Nephron progenitor cell (in vitro differentiated cells): ENCODE measurements around the gene BCAR1.

ENCODE experiments used
- DNase-seq: peaks from one replicate; pipeline ENCODE4 v3.0.0; 2021
- H3K27ac Mint-ChIP-seq: 2 replicates; pipeline ENCODE4 v1.8.0; 2021; ENCODE audit warnings: mild to moderate bottlenecking, moderate library complexity, mixed read lengths
- H3K27me3 Mint-ChIP-seq: 2 replicates; pipeline ENCODE4 v1.8.0; 2021; ENCODE audit warnings: mild to moderate bottlenecking, low read depth, mixed read lengths; ENCODE audit not compliant: poor library complexity
- H3K36me3 Mint-ChIP-seq: 2 replicates; pipeline ENCODE4 v1.8.0; 2021; ENCODE audit warnings: low read depth, mixed read lengths
- H3K4me1 Mint-ChIP-seq: 2 replicates; pipeline ENCODE4 v1.8.0; 2021; ENCODE audit warnings: mixed read lengths
- H3K4me3 Mint-ChIP-seq: 2 replicates; pipeline ENCODE4 v1.8.0; 2021; ENCODE audit warnings: mild to moderate bottlenecking, moderate library complexity, mixed read lengths
- H3K9me3 Mint-ChIP-seq: 2 replicates; pipeline ENCODE4 v1.8.0; 2021; ENCODE audit warnings: mild to moderate bottlenecking, moderate library complexity, mixed read lengths
- TF ChIP-seq, protein P1 (sequence below): fragments of 200-600 bp; sonication (generic); IDR thresholded peaks from 2 replicates; pipeline ENCODE4 v1.5.0; 2021; ENCODE audit warnings: antibody characterized with exemption

Gene BCAR1

DNA sequence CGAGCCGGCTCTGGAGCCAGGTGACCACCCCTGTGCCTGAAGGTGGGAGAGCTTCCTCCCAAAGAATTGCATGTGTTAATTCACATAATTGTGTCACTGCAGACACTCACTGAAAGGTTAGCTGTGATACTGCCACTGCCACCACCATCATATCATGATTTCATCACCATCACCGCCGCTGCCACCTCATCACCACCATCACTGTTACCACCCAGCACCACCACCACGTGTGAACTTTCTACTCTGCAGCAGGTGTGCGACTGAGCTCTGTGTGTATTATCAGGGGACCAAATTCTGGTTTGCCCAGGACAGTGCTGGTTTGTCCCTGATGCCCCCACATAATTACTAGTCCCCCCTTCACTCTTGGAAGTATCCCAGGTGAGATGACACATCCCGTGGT, 15.2 kb downstream of the BCAR1 start:
- H3K9me3 Mint-ChIP-seq: no peaks in the 10 kb centered on the region
- TF ChIP-seq, protein P1, sequence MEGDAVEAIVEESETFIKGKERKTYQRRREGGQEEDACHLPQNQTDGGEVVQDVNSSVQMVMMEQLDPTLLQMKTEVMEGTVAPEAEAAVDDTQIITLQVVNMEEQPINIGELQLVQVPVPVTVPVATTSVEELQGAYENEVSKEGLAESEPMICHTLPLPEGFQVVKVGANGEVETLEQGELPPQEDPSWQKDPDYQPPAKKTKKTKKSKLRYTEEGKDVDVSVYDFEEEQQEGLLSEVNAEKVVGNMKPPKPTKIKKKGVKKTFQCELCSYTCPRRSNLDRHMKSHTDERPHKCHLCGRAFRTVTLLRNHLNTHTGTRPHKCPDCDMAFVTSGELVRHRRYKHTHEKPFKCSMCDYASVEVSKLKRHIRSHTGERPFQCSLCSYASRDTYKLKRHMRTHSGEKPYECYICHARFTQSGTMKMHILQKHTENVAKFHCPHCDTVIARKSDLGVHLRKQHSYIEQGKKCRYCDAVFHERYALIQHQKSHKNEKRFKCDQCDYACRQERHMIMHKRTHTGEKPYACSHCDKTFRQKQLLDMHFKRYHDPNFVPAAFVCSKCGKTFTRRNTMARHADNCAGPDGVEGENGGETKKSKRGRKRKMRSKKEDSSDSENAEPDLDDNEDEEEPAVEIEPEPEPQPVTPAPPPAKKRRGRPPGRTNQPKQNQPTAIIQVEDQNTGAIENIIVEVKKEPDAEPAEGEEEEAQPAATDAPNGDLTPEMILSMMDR: no peak
- peaks cover 33% of the 10 kb centered on the region for H3K36me3 Mint-ChIP-seq
- no peaks in the 10 kb centered on the region for H3K27me3 Mint-ChIP-seq
- no peak overlapping the region for H3K27ac Mint-ChIP-seq
- no peak for DNase-seq
- peaks cover 28% of the 10 kb centered on the region for H3K4me1 Mint-ChIP-seq
- H3K4me3 Mint-ChIP-seq: no peak overlapping the region

DNA sequence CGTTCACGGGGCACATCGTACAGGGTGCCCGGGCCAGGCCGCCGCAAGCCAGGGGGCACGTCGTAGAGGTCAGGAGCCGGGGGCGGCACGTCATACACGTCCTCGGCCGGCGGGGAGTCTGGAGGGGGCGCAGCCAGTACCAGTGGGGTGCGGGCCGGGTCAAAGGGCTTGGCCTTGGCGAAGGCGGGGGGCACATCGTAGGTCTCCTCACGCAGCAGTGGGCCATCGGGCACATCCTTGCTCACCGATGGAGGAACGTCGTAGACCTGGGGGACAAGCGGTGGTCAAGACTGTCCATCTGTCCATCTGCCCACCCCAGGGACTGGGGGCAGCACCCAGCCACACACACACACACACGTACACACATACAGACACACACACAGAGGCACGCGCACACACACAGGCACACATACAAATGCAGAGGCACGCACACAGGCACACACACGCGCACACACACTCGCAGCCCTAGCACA, 15.7 kb downstream of the BCAR1 start:
- Mint-ChIP-seq H3K9me3 (no peaks in the 10 kb centered on the region), H3K4me3 (no peak overlapping the region), H3K27ac (no peak overlapping the region), H3K36me3 (peaks cover 31% of the 10 kb centered on the region), H3K27me3 (no peaks in the 10 kb centered on the region), H3K4me1 (peaks cover 24% of the 10 kb centered on the region)
- TF ChIP-seq, protein P1: no peak
- no peak for DNase-seq

DNA sequence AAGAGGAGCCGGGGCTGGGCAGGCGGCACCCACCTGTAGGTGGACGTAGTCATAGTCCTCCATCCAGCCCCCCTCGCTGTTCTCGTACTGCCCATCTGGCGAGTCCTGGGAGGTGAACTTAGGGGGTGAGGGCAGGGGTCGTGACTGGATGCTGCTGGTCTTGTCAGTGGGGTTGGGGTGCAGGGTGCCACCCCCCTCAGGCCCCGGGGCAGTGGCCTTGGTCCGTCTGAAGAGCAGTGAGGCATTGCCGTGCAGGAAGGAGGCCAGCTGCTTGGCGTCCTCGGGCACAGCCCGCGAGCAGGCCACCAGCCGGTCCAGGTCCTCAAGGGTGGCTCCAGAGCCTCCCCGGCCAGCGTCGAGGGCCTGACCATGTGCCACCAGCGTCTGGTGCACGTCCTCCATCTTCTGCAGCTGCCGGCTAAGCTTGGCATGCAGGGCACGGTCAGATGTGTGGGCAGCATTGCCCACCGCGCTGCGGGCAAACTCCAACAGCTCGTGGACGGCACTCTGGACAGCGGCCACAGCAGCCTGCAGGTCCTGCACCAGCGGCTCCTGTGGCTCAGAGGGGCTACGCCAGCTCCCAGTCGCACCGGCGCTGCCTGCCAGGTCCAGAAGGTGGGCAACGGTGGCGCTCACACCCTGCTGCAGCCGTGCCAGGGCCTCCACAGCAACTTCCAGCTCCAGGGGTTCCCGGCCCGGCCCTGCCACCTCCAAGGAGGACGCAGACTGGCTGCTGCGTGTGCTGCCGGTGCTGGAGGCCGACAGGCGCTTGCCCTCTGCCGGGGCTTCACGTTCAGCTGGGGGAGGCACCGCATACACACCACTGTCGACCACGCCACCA, 16.3 kb downstream of the BCAR1 start:
- peaks cover 17% of the 10 kb centered on the region for H3K4me1 Mint-ChIP-seq
- H3K36me3 Mint-ChIP-seq: peaks cover 29% of the 10 kb centered on the region
- TF ChIP-seq, protein P1: no peak
- no peak overlapping the region for H3K4me3 Mint-ChIP-seq
- H3K27me3 Mint-ChIP-seq: no peaks in the 10 kb centered on the region
- no peaks in the 10 kb centered on the region for H3K9me3 Mint-ChIP-seq
- H3K27ac Mint-ChIP-seq: no peak overlapping the region
- no peak for DNase-seq

DNA sequence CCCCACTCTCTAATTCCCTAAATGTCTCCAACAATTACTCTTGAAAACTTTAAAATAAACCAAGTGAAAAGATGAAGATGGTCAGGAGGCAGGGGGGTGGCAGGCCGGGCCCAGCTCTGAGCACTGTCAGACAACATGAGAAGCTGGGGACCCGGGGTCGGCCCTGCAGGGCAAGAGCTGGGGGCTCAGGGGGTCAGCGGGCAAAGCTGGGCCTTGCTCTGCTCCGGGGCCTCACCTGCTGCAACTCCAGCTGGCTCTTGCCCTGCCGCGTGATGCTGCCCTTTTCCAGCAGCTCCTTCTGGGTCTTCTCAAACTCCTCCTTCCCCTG, 17.8 kb downstream of the BCAR1 start:
- no peak overlapping the region for H3K27ac Mint-ChIP-seq
- H3K36me3 Mint-ChIP-seq: peaks cover 29% of the 10 kb centered on the region
- no peak for DNase-seq

DNA sequence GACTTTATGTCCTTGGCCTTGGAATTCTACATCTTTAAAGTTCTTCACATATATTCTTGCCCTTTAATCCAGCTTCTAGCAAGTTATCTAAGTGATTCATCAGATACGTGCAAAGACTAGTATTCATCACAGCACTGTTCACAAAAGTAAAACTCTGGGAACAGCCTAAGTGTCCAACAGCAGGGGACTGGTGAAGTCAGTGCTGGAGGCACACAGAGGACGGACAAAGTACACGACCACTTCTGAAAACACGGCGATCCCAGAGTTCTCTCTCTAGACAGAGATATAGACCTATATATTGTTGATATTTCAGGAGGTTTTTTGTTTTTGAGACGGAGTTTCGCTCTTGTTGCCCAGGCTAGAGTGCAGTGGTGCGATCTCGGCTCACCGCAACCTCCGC, 19.9 kb downstream of the BCAR1 start:
- H3K4me3 Mint-ChIP-seq: no peak overlapping the region
- TF ChIP-seq, protein P1: no peak
- peaks cover 29% of the 10 kb centered on the region for H3K36me3 Mint-ChIP-seq
- no peaks in the 10 kb centered on the region for H3K27me3 Mint-ChIP-seq
- no peak overlapping the region for H3K27ac Mint-ChIP-seq
- H3K4me1 Mint-ChIP-seq: peaks cover 5% of the 10 kb centered on the region
- no peaks in the 10 kb centered on the region for H3K9me3 Mint-ChIP-seq
- no peak for DNase-seq

More for the DNA sequence above, 17.8 kb downstream of the BCAR1 start:
- H3K4me1 Mint-ChIP-seq: peaks cover 5% of the 10 kb centered on the region
- H3K4me3 Mint-ChIP-seq: no peak overlapping the region
- TF ChIP-seq, protein P1: no peak
- H3K9me3 Mint-ChIP-seq: no peaks in the 10 kb centered on the region
- no peaks in the 10 kb centered on the region for H3K27me3 Mint-ChIP-seq
